H9 (cell line): ENCODE measurements around the gene PPP1CB. TPM values are rescaled to one million over a fixed set of nuclear protein-coding genes. Genes with fewer than 3 reads are reported as not detected.

ENCODE experiments used
- DNase-seq: peaks from one replicate; pipeline ENCODE4 v3.0.0-alpha.2; 2017
- H2AFZ ChIP-seq: one replicate; pipeline ENCODE4 v1.6.1; 2013; ENCODE audit warnings: mild to moderate bottlenecking, low read length, control low read depth, moderate library complexity
- H2AK5ac ChIP-seq: 2 replicates; pipeline ENCODE4 v1.6.1; 2013; ENCODE audit warnings: low read length, control low read depth, mixed read lengths; ENCODE audit not compliant: insufficient read length
- H2BK120ac ChIP-seq: one replicate; pipeline ENCODE4 v1.6.1; 2013; ENCODE audit warnings: low read depth, mild to moderate bottlenecking, low read length, control low read depth, inconsistent platforms; ENCODE audit not compliant: poor library complexity, severe bottlenecking
- H2BK12ac ChIP-seq: 2 replicates; pipeline ENCODE4 v1.6.1; 2013; ENCODE audit warnings: low read length, control low read depth, mixed read lengths, low read depth; ENCODE audit not compliant: insufficient read length
- H2BK15ac ChIP-seq: 2 replicates; pipeline ENCODE4 v1.6.1; 2013; ENCODE audit warnings: low read depth, low read length, control low read depth
- H2BK20ac ChIP-seq: one replicate; pipeline ENCODE4 v1.6.1; 2013; ENCODE audit warnings: low read depth, mild to moderate bottlenecking, low read length, control low read depth, inconsistent platforms; ENCODE audit not compliant: poor library complexity, severe bottlenecking
- H2BK5ac ChIP-seq: 2 replicates; pipeline ENCODE4 v1.6.1; 2013; ENCODE audit warnings: low read length, control low read depth, mixed read lengths; ENCODE audit not compliant: insufficient read length
- H3K14ac ChIP-seq: 2 replicates; pipeline ENCODE4 v1.6.1; 2013; ENCODE audit warnings: low read length, control low read depth; ENCODE audit not compliant: insufficient read depth
- H3K18ac ChIP-seq: 2 replicates; pipeline ENCODE4 v1.6.1; 2013; ENCODE audit warnings: low read depth, mild to moderate bottlenecking, mixed read lengths, low read length, control low read depth; ENCODE audit not compliant: insufficient read length
- H3K23ac ChIP-seq: 2 replicates; pipeline ENCODE4 v1.6.1; 2013; ENCODE audit warnings: low read length, control low read depth, mixed read lengths, low read depth; ENCODE audit not compliant: insufficient read length
- H3K23me2 ChIP-seq: 2 replicates; pipeline ENCODE4 v1.6.1; 2013; ENCODE audit warnings: low read depth, mild to moderate bottlenecking, mixed read lengths, low read length, control low read depth; ENCODE audit not compliant: insufficient read length, poor library complexity, severe bottlenecking
- H3K27ac ChIP-seq: 2 replicates; pipeline ENCODE4 v1.5.1; 2013; ENCODE audit warnings: low read length, control low read depth, mixed read lengths, low read depth; ENCODE audit not compliant: insufficient read length
- H3K27me3 ChIP-seq: 2 replicates; pipeline ENCODE4 v1.6.1; 2013; ENCODE audit warnings: low read length, control low read depth, inconsistent platforms; ENCODE audit not compliant: insufficient read depth
- H3K4ac ChIP-seq: 2 replicates; pipeline ENCODE4 v1.6.1; 2013; ENCODE audit warnings: low read depth, mild to moderate bottlenecking, control low read depth, inconsistent platforms, low read length, moderate library complexity
- H3K4me1 ChIP-seq: 2 replicates; pipeline ENCODE4 v1.6.1; 2013; ENCODE audit warnings: low read length, control low read depth, inconsistent platforms; ENCODE audit not compliant: insufficient read depth
- H3K4me2 ChIP-seq: 2 replicates; pipeline ENCODE4 v1.6.1; 2013; ENCODE audit warnings: low read length, control low read depth, mixed read lengths; ENCODE audit not compliant: insufficient read length, insufficient read depth
- H3K56ac ChIP-seq: 2 replicates; pipeline ENCODE4 v1.6.1; 2013; ENCODE audit warnings: low read depth, mild to moderate bottlenecking, mixed read lengths, low read length, control low read depth; ENCODE audit not compliant: insufficient read length
- H3K79me1 ChIP-seq: 2 replicates; pipeline ENCODE4 v1.6.1; 2013; ENCODE audit warnings: low read depth, mild to moderate bottlenecking, moderate library complexity, low read length, control low read depth, inconsistent platforms; ENCODE audit not compliant: insufficient read depth, poor library complexity, severe bottlenecking
- H3K79me2 ChIP-seq: 2 replicates; pipeline ENCODE4 v1.6.1; 2013; ENCODE audit warnings: low read length, control low read depth, inconsistent platforms; ENCODE audit not compliant: insufficient read depth
- H3K9ac ChIP-seq: 2 replicates; pipeline ENCODE4 v1.6.1; 2013; ENCODE audit warnings: low read length, control low read depth, mixed read lengths; ENCODE audit not compliant: insufficient read length; ENCODE audit errors: extremely low read depth
- H3K9me3 ChIP-seq: one replicate; pipeline ENCODE4 v1.6.1; 2013; ENCODE audit warnings: low read depth, low read length, inconsistent platforms; ENCODE audit not compliant: control insufficient read depth
- H3T11ph ChIP-seq: one replicate; pipeline ENCODE4 v1.6.1; 2013; ENCODE audit warnings: mild to moderate bottlenecking, low read length, control low read depth, inconsistent platforms
- H4K20me1 ChIP-seq: one replicate; pipeline ENCODE4 v1.6.1; 2013; ENCODE audit not compliant: control insufficient read depth, insufficient read length, insufficient read depth
- H4K5ac ChIP-seq: 2 replicates; pipeline ENCODE4 v1.6.1; 2013; ENCODE audit warnings: low read depth, mild to moderate bottlenecking, mixed read lengths, low read length, control low read depth; ENCODE audit not compliant: insufficient read length
- H4K8ac ChIP-seq: replicated peaks from 2 replicates; pipeline ENCODE4 v1.6.1; 2013; ENCODE audit warnings: low read length, control low read depth, mixed read lengths, low read depth; ENCODE audit not compliant: insufficient read length
- H4K91ac ChIP-seq: 2 replicates; pipeline ENCODE4 v1.6.1; 2013; ENCODE audit warnings: low read depth, mild to moderate bottlenecking, moderate library complexity, mixed read lengths, low read length, control low read depth; ENCODE audit not compliant: insufficient read length
- H3K27ac Mint-ChIP-seq, 3 experiments: 2 replicates in 2 of 3; 3 replicates in 1 of 3; pipeline ENCODE4 v1.8.0; 2020 to 2021; ENCODE audit warnings: mixed read lengths in 3 of 3, mild to moderate bottlenecking in 1 of 3, moderate library complexity in 1 of 3
- H3K27me3 Mint-ChIP-seq: 2 replicates; pipeline ENCODE4 v1.8.0; 2021; ENCODE audit warnings: low read depth, mild to moderate bottlenecking, moderate library complexity, mixed read lengths
- H3K36me3 Mint-ChIP-seq, 3 experiments: 2 replicates in 2 of 3; 3 replicates in 1 of 3; pipeline ENCODE4 v1.8.0; 2020 to 2021; ENCODE audit warnings: low read depth in 3 of 3, mixed read lengths in 3 of 3; ENCODE audit not compliant: insufficient read depth in 1 of 3
- H3K4me1 Mint-ChIP-seq, 2 experiments: 2 replicates each; pipeline ENCODE4 v1.8.0; 2020; ENCODE audit warnings: mixed read lengths in 2 of 2
- H3K4me3 Mint-ChIP-seq, 2 experiments: 2 replicates in 1 of 2; 3 replicates in 1 of 2; pipeline ENCODE4 v1.8.0; 2020 to 2021; ENCODE audit warnings: mild to moderate bottlenecking in 2 of 2, mixed read lengths in 2 of 2, moderate library complexity in 1 of 2
- H3K9me3 Mint-ChIP-seq, 2 experiments: 2 replicates in 1 of 2; 3 replicates in 1 of 2; pipeline ENCODE4 v1.8.0; 2020; ENCODE audit warnings: mild to moderate bottlenecking in 2 of 2, mixed read lengths in 2 of 2, moderate library complexity in 1 of 2
- CTCF ChIP-seq: fragments of 200-600 bp; sonication (generic); conservative IDR thresholded peaks from 3 replicates; pipeline ENCODE4 v1.8.0; 2021; ENCODE audit warnings: antibody characterized with exemption, mild to moderate bottlenecking
- total RNA-seq: library from RNA; stranded (reverse); gene quantifications from 2 replicates; pipeline ENCODE4 v1.2.1, GENCODE V29; 2021

PPP1CB gene
- total RNA-seq, 1 experiment from 2014 or later, result 184 TPM

DNA sequence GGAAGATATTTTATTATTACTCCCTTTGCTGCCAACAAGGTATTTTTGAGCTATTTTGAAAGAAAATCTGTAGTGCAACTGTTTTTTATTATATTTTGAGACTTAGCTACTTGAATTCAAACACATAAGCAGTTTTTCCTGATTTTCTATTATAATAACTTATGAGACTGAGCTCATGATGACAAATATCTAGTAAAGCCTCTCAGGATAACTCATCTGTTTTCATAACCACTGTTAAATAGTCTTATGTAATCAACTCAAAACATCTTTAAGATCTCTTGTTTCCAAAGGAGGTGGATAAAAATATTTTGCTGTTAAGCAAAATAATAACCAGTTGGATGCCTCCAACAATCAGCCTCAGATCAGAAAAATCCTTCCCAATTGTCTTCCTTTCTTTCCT lies 21.9 kb upstream of the PPP1CB start:
- H3K9ac ChIP-seq, result no peak overlapping the region
- no peaks in the 10 kb centered on the region for H3K27me3 ChIP-seq
- no peak overlapping the region for H3T11ph ChIP-seq
- no peak overlapping the region for H3K4me3 Mint-ChIP-seq
- H3K23ac ChIP-seq, result no peak overlapping the region
- no peak overlapping the region for H2AK5ac ChIP-seq
- no peak overlapping the region for H4K5ac ChIP-seq
- H2BK5ac ChIP-seq, result no peak overlapping the region
- H3K79me1 ChIP-seq, result no peaks in the 10 kb centered on the region
- H3K9me3 ChIP-seq, result no peaks in the 10 kb centered on the region
- DNase-seq, result no peak
- H3K79me2 ChIP-seq, result no peaks in the 10 kb centered on the region
- no peaks in the 10 kb centered on the region for H4K20me1 ChIP-seq
- no peak overlapping the region for H2AFZ ChIP-seq
- H2BK20ac ChIP-seq, result no peak overlapping the region
- no peaks in the 10 kb centered on the region for H3K9me3 Mint-ChIP-seq
- no peak overlapping the region for H3K18ac ChIP-seq
- H3K36me3 Mint-ChIP-seq, result no peaks in the 10 kb centered on the region
- H3K27ac ChIP-seq, result no peak overlapping the region
- H3K27ac Mint-ChIP-seq, result no peak overlapping the region
- no peaks in the 10 kb centered on the region for H3K4me1 ChIP-seq
- no peaks in the 10 kb centered on the region for H3K27me3 Mint-ChIP-seq
- no peaks in the 10 kb centered on the region for H3K4me1 Mint-ChIP-seq
- H4K8ac ChIP-seq, result no peak overlapping the region
- no peak overlapping the region for H3K4me2 ChIP-seq
- no peak overlapping the region for H3K4ac ChIP-seq
- H2BK120ac ChIP-seq, result no peak overlapping the region
- H2BK12ac ChIP-seq, result no peak overlapping the region
- H4K91ac ChIP-seq, result no peak overlapping the region
- no peak overlapping the region for H3K14ac ChIP-seq
- H3K23me2 ChIP-seq, result no peaks in the 10 kb centered on the region
- H3K56ac ChIP-seq, result no peak overlapping the region
- no peak overlapping the region for H2BK15ac ChIP-seq
- no peak for TF ChIP-seq CTCF
